ENCODE measurements around the gene PLA2G1B. TPM values are rescaled to one million over a fixed set of nuclear protein-coding genes. Genes with fewer than 3 reads are reported as not detected.
"Not testable (repeated sequence)": the region's sequence is repeated elsewhere in the genome, so short reads cannot be mapped to it uniquely, and the experiment has no call there.

PLA2G1B gene
- total RNA-seq, 2 experiments from 2014 or later = not detected

DNA sequence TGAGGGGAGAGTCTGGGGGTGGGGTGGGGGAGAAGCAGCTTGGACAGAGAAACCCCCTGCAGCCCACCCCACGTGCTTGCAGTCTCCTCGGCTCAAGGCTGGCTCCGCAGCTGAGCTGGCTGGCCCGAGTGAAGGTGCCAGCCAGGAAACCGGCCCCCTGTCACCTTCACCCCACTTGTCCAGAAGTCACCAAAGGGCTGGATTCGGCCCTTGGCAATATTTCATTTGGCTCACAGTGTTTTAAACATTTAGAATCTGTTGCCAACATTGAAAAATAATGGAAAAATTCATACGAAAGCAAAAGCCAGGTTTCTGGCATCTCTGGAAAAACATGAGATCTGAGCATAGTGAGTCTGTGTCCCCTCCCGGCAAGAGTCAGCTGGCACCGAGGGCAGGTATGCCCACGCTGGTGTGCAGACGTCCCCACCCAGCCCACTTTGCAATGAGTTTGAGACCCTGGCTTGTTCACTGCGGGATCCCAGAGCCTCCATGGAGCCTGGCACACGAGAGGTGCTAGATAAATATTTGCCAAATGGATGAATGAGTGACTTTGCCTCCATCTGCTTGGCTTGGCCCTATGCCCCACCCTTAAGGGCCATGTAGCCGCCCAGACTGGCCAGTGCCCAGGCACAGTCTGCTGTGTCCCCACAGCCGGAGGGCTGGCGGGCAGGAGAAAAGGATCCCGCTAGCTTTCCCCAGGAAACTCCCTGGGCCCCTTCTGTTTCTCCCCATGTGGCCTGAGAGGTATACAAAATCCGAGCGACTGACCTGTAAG lies 23.2 kb upstream of the PLA2G1B start:
- peaks cover 13% of the 10 kb centered on the region for H3K27me3 Mint-ChIP-seq
- H3K4me1 Mint-ChIP-seq = no peaks in the 10 kb centered on the region
- H3K36me3 Mint-ChIP-seq = no peaks in the 10 kb centered on the region
- POLR2A ChIA-PET = no interaction called here
- H3K9me3 Mint-ChIP-seq = no peaks in the 10 kb centered on the region
- DNase-seq (no peak), ATAC-seq (ENCODE audit: low read depth) (no peak)
- H3K4me3 Mint-ChIP-seq = no peak overlapping the region
- H3K27ac Mint-ChIP-seq = no peak overlapping the region

DNA sequence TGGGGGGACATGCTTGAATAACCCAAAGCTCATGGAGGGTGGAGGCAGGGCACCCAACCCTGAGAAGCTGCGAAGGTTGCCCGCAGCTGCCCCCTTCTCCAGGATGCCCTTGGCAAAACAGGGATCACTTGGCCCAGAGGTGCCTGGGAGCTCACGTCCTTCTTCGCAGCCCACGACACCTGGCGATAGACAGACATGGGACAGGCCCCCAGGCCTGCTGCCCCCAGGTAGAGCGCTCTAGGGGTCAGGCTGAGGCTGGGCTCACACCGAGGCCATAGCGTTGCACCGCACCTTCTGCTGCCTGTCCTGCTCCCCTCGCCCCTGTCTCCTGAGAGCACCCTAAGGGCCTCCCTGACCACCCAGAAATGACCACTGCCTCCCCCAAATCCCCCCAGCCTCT lies 20.2 kb upstream of the PLA2G1B start:
- ATAC-seq (ENCODE audit: low read depth) = no peak
- Mint-ChIP-seq H3K27ac (no peak overlapping the region), H3K4me1 (no peaks in the 10 kb centered on the region), H3K9me3 (no peaks in the 10 kb centered on the region), H3K36me3 (no peaks in the 10 kb centered on the region), H3K27me3 (peaks cover 9% of the 10 kb centered on the region), H3K4me3 (no peak overlapping the region)
- POLR2A ChIA-PET = no interaction called here
- no peak for DNase-seq

DNA sequence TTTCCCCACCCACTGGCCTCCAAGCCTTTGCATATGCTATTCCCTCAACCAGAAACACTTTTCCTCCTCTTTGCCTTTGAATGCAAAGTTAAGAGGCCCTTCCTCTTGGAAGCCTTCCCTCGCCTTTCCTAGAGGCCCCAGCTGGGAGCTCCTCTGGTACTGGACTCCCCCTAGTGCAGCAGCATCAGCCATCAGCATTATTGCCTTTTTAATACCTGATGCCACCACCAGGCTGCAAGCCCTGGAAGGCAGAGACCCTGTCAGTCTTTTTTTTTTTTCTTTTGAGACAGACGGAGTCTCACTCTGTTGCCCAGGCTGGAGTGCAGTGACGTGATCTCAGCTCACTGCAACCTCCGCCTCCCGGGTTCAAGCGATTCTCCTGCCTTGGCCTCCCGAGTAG lies 19.1 kb upstream of the PLA2G1B start:
- H3K4me1 Mint-ChIP-seq = no peaks in the 10 kb centered on the region
- POLR2A ChIA-PET = no interaction called here
- DNase-seq = no peak
- no peaks in the 10 kb centered on the region for H3K9me3 Mint-ChIP-seq
- no peaks in the 10 kb centered on the region for H3K36me3 Mint-ChIP-seq
- H3K27ac Mint-ChIP-seq = no peak overlapping the region
- no peak overlapping the region for H3K4me3 Mint-ChIP-seq
- H3K27me3 Mint-ChIP-seq = peaks cover 9% of the 10 kb centered on the region
- ATAC-seq (ENCODE audit: low read depth) = no peak

DNA sequence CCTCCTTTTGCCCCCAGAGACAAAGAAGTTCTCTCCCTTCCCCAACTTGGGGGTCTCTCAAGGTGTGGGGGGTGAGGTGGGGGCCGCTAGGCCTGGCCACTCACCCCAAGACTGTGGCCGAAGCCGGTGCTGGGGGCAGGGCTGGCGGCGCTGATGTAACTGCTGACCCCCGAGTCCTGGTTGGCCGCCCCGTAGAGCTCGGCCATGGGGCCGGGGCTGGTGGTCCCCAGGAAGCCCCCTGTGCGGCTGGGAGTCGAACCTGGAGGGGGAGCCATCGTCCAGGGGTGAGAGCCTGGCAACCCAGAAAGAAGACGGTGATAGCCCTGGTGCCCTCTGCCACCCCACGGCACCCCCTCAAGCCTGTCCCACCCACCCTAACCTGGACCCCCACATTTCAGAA lies 18.5 kb upstream of the PLA2G1B start:
- H3K4me3 Mint-ChIP-seq = no peak overlapping the region
- H3K27ac Mint-ChIP-seq = no peak overlapping the region
- H3K36me3 Mint-ChIP-seq = no peaks in the 10 kb centered on the region
- DNase-seq (no peak), ATAC-seq (ENCODE audit: low read depth) (no peak)
- H3K9me3 Mint-ChIP-seq = no peaks in the 10 kb centered on the region
- H3K27me3 Mint-ChIP-seq = peaks cover 9% of the 10 kb centered on the region
- no peaks in the 10 kb centered on the region for H3K4me1 Mint-ChIP-seq
- POLR2A ChIA-PET = no interaction called here

DNA sequence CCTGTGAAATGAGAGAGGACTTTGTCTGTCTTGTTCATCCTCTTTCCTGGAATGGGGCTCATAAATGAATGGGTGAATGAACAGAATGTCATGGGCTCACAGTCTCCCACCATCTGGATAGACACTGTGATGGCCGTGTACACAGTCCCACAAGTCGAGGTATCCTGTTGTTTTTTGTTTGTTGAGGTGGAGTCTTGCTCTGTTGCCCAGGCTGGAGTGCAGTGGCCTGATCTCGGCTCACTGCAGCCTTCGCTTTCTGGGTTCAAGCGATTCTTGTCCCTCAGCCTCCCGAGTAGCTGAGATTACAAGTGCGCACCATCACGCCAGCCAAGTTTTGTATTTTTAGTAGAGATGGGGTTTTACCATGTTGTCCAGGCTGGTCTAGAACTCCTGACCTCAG lies 16.1 kb upstream of the PLA2G1B start:
- Mint-ChIP-seq H3K27me3 (peaks cover 1% of the 10 kb centered on the region), H3K27ac (no peak overlapping the region)
- POLR2A ChIA-PET = no interaction called here

DNA sequence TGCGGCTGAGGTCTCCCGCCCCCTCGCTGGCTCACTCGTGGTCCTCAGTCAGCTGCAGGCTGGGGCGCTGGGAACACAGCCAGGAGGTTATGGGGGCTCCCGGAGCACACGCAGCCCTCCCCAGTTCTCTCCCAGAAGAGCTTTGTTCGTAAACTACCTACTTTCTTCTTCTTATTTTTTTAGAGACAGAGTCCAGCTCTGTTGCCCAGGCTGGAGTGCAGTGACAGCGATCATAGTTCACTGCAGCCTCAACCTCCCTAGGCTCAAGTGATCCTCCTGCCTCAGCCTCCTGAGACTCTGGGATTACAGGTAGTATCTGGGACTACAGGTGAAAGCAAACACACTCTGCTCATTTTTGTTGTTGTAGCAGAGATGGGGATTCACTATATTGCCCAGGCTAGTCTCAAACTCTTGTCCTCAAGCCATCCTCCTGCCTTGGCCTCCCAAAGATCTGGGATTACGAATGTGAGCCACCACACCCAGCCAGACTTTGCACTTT lies 15.5 kb upstream of the PLA2G1B start:
- POLR2A ChIA-PET = no interaction called here
- H3K4me1 Mint-ChIP-seq = no peaks in the 10 kb centered on the region
- no peaks in the 10 kb centered on the region for H3K36me3 Mint-ChIP-seq
- no peak overlapping the region for H3K4me3 Mint-ChIP-seq
- peaks cover 3% of the 10 kb centered on the region for H3K27me3 Mint-ChIP-seq
- DNase-seq (no peak), ATAC-seq (ENCODE audit: low read depth) (no peak)
- no peak overlapping the region for H3K27ac Mint-ChIP-seq
- H3K9me3 Mint-ChIP-seq = peaks cover 3% of the 10 kb centered on the region

More for the DNA sequence above, 16.1 kb upstream of the PLA2G1B start:
- no peak overlapping the region for H3K4me3 Mint-ChIP-seq
- H3K9me3 Mint-ChIP-seq = peaks cover under 1% of the 10 kb centered on the region
- H3K36me3 Mint-ChIP-seq = no peaks in the 10 kb centered on the region
- ATAC-seq (ENCODE audit: low read depth) (no peak), DNase-seq (no peak)
- H3K4me1 Mint-ChIP-seq = no peaks in the 10 kb centered on the region

DNA sequence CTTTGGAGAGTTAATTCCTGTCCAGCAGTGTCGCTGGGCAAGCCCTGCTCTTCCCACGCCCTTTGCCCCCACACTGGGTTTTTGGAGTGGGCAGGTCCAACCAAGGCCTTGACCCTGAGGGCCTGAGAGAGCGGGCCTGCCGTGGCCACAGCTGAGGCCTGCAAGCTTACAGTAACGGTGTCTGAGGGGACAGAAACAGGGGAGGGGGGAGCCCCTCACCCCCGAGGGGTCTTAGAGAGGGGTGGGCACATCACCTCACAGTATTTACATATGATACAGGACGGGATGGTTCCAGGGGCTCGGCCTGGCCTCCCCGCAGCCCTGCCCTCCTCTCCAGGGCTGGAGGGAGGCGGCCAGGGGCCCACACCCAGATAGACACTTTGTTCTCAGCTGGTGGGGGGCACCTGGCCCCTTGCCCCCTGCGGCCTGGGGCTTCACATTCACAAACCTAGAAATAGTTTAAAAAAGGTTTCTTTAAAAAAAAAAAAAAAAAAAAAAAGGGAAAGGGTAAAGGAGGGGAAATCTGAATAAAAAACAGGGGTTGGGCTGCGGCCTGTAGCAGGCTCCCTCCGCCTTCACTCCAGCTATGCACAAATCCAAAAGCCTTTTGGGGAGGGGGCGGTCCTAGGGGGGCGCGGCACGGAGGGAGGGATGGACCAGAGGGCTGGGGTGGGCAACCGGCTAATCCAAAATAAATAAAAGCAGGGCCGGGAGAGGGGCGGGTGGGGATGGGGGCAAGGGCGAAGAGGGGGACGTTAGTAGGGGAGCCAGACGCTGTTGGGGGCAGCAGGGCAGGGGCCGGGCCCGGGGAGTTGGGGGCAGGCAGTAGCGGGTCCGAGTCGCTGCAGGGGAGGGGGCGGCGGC lies 14.8 kb upstream of the PLA2G1B start:
- POLR2A ChIA-PET = interaction anchor here (0.5 kb wide), 1 partner anchor 78 kb away, joined by 7 read pairs; no protein-coding TSS in a partner anchor
- no peaks in the 10 kb centered on the region for H3K4me1 Mint-ChIP-seq
- peaks cover 9% of the 10 kb centered on the region for H3K27me3 Mint-ChIP-seq
- no peak overlapping the region for H3K4me3 Mint-ChIP-seq
- ATAC-seq (ENCODE audit: low read depth) = no peak
- H3K27ac Mint-ChIP-seq = no peak overlapping the region
- peaks cover 10% of the 10 kb centered on the region for H3K9me3 Mint-ChIP-seq
- H3K36me3 Mint-ChIP-seq = no peaks in the 10 kb centered on the region
- DNase-seq = no peak

DNA sequence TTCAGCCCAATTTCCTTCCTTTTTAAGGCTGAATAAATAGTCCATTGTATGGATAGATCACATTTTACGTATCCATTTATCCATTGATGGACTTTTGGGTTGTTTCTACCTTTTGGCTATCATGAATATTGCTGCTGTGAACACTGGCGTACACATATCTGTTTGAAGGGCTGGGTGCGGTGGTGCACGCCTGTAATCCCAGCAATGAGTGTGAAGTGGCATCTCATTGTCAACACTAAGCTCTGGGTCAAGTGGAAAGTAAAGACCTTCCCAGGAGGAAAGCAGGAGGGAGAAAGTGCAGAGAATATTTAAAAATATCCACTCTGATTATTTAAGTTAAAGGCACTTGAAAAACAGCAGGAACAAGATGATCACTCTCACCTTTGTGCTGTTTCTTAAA lies 11.7 kb upstream of the PLA2G1B start:
- no peak for DNase-seq
- ATAC-seq (ENCODE audit: low read depth) = no peak
- H3K4me3 Mint-ChIP-seq = no peak overlapping the region
- no peaks in the 10 kb centered on the region for H3K4me1 Mint-ChIP-seq
- peaks cover 11% of the 10 kb centered on the region for H3K27me3 Mint-ChIP-seq
- POLR2A ChIA-PET = no interaction called here
- peaks cover 21% of the 10 kb centered on the region for H3K9me3 Mint-ChIP-seq
- H3K27ac Mint-ChIP-seq = peak overlapping the region; percentile 68
- H3K36me3 Mint-ChIP-seq = no peaks in the 10 kb centered on the region

DNA sequence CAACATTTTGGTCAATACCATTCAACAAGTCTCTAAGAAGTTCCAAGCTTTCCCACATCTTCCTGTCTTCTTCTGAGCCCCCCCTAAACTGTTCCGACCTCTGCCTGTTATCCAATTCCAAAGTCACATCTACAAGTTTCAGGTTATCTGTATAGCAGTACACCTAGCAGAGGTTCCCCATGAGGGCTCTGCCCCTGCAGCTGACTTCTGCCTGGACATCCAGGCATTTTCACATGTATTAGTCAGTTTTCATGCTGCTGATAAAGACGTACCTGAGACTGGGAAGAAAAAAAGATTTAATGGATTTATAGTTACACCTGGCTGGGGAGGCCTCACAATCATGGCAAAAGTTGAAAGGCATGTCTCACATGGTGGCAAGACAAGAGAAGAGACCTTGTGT lies 10.2 kb upstream of the PLA2G1B start:
- H3K27ac Mint-ChIP-seq = no peak overlapping the region
- DNase-seq (no peak), ATAC-seq (ENCODE audit: low read depth) (no peak)
- H3K36me3 Mint-ChIP-seq = no peaks in the 10 kb centered on the region
- peaks cover 14% of the 10 kb centered on the region for H3K27me3 Mint-ChIP-seq
- POLR2A ChIA-PET = no interaction called here
- no peaks in the 10 kb centered on the region for H3K4me1 Mint-ChIP-seq
- H3K4me3 Mint-ChIP-seq = no peak overlapping the region
- peaks cover 21% of the 10 kb centered on the region for H3K9me3 Mint-ChIP-seq

DNA sequence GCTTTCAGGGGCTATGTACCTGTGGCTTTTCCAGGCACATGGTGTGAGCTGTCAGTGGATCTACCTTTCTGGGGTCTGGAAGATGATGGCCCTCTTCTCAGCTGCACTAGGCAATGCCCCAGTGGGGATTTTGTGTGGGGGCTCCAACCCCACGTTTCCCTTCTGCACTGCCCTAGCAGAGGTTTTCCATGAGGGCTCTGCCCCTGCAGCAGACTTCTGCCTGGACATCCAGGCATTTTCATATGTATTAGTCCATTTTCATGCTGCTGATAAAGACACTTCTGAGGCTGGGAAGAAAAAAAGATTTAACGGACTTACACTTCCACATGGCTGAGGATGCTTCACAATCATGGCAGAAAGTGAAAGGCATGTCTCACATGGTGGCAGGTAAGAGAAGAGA lies 8.8 kb upstream of the PLA2G1B start:
- H3K27ac Mint-ChIP-seq; H3K36me3 Mint-ChIP-seq; DNase-seq; H3K4me3 Mint-ChIP-seq; POLR2A ChIA-PET; ATAC-seq (ENCODE audit: low read depth); H3K4me1 Mint-ChIP-seq: not testable (repeated sequence)
- peaks cover 16% of the 10 kb centered on the region for H3K27me3 Mint-ChIP-seq
- peaks cover 21% of the 10 kb centered on the region for H3K9me3 Mint-ChIP-seq

DNA sequence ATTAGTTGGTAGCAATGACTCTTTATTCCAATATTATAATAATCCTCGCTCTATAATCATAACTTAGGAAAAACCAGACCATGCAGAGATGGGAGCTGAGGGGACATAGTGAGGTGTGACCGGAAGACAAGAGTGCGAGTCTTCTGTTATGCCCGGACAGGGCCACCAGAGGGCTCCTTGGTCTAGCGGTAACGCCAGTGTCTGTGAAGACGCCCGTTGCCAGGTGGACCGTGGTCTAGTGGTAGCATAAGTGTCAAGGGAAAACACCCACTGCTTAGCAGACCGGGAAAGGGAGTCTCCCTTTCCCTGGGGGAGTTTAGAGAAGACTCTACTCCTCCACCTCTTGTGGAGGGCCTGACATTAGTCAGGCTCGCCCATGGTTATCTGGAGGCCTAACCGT lies 7.9 kb upstream of the PLA2G1B start:
- not testable (repeated sequence) for H3K27ac Mint-ChIP-seq; ATAC-seq (ENCODE audit: low read depth); H3K36me3 Mint-ChIP-seq; H3K4me3 Mint-ChIP-seq; DNase-seq; H3K4me1 Mint-ChIP-seq
- H3K9me3 Mint-ChIP-seq = peaks cover 21% of the 10 kb centered on the region
- peaks cover 16% of the 10 kb centered on the region for H3K27me3 Mint-ChIP-seq
- POLR2A ChIA-PET = interaction anchor here (0.9 kb wide), 1 partner anchor 102 kb away, joined by 5 read pairs; the partner anchor contains the start of gene COX6A1

DNA sequence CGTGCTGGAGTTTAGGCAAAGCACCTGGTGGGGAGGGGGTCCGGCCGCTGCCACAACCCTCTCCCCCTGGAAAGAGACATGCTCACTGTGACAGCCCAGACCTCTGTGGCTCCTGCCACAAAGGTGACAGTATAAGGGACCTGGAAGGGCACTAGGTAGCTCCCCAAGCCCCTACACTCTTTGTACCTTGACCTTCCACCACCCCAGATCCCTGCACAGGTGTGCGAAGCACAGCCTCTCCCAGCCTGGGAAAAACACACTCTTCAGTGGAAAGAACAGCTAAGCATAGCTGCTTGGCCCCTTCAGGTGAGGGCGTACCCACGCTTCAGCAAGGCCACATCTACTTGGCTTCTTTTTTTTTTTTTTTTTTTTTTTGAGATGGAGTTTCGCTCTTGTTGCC lies 4.9 kb upstream of the PLA2G1B start:
- Mint-ChIP-seq H3K27ac (no peak overlapping the region), H3K36me3 (no peaks in the 10 kb centered on the region), H3K27me3 (peaks cover 8% of the 10 kb centered on the region), H3K9me3 (peaks cover 12% of the 10 kb centered on the region), H3K4me1 (no peaks in the 10 kb centered on the region), H3K4me3 (no peak overlapping the region)
- ATAC-seq (ENCODE audit: low read depth) (no peak), DNase-seq (no peak)
- POLR2A ChIA-PET = interaction anchor here (0.6 to 0.7 kb wide), 3 partner anchors 38 to 553 kb away, joined by 4 to 5 read pairs (median 4); no protein-coding TSS in a partner anchor

DNA sequence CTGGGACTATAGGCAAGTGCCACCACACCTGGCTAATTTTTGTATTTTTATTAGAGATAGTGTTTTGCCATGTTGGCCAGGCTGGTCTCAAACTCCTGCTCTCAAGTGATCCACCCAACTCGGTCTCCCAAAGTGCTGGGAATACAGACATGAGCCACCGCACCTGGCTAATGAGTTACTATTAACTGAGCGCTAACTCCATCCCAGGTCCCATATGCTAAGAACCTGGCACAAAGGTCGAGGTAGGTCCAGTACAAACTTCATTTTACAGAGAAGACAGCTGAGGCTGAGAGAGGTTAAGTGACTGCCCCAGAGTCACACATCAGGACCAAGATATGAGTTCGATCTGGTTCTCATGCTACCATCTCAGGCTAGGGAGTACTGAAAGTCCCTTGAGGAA lies 4.5 kb upstream of the PLA2G1B start:
- no peaks in the 10 kb centered on the region for H3K4me1 Mint-ChIP-seq
- peaks cover 8% of the 10 kb centered on the region for H3K27me3 Mint-ChIP-seq
- no peak for ATAC-seq (ENCODE audit: low read depth)
- no peak overlapping the region for H3K4me3 Mint-ChIP-seq
- no peak overlapping the region for H3K27ac Mint-ChIP-seq
- H3K9me3 Mint-ChIP-seq = peaks cover 9% of the 10 kb centered on the region
- POLR2A ChIA-PET = no interaction called here
- H3K36me3 Mint-ChIP-seq = no peaks in the 10 kb centered on the region
- no peak for DNase-seq

DNA sequence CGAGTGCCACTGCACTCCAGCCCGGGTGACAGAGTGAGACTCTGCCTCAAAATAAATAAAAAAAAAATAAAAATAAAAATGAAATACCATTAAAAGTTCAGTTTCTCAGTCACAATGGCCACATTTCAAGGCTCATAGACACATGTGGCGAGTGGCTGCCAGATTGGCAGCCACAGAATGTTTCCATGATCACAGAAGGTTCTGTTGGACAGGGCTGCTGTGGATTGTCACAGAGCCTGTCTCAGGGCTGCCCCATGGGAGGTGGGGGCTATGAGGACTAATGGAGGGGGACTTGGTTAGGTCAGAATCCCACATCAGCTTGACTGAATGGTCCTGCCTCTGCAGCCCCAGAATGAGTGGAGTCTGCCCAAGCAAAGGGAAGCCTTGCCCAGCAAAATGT lies 3.8 kb upstream of the PLA2G1B start:
- H3K27me3 Mint-ChIP-seq = peaks cover 8% of the 10 kb centered on the region
- POLR2A ChIA-PET = no interaction called here
- no peaks in the 10 kb centered on the region for H3K4me1 Mint-ChIP-seq
- ATAC-seq (ENCODE audit: low read depth) (no peak), DNase-seq (no peak)
- no peaks in the 10 kb centered on the region for H3K36me3 Mint-ChIP-seq
- no peak overlapping the region for H3K4me3 Mint-ChIP-seq
- peaks cover 5% of the 10 kb centered on the region for H3K9me3 Mint-ChIP-seq
- no peak overlapping the region for H3K27ac Mint-ChIP-seq
